Activated naive CD4-positive, alpha-beta T cell treated with anti-CD3 and anti-CD28 coated beads, Interleukin-2, amount 50 U/mL, for 72 hours (primary cell): ENCODE measurements around the gene TSHZ2. TPM values are rescaled to one million over a fixed set of nuclear protein-coding genes. Genes with fewer than 3 reads are reported as not detected.
A peak's percentile ranks its signal among the peaks of the same experiment; 100 is the strongest.

Experiments used
- ATAC-seq, 2 donors: fragments of 150-1000 bp; cut with Tn5 transposase; 2 replicates each; pipeline ENCODE4 v1.10.0; 2021; ENCODE audit warnings: mild to moderate bottlenecking in 2 of 2, moderate library complexity in 2 of 2
- DNase-seq, 2 donors: peaks; one replicate each; pipeline ENCODE4 v3.0.0; 2021 to 2022; ENCODE audit warnings: low spot score in 2 of 2
- H3K27ac Mint-ChIP-seq, 2 donors: one replicate each; pipeline ENCODE4 v1.8.0; 2022; ENCODE audit warnings: mild to moderate bottlenecking in 2 of 2, mixed read lengths in 2 of 2
- H3K36me3 Mint-ChIP-seq, 2 donors: one replicate each; pipeline ENCODE4 v1.8.0; 2022; ENCODE audit warnings: mixed read lengths in 2 of 2
- H3K9me3 Mint-ChIP-seq, 2 donors: one replicate each; pipeline ENCODE4 v1.8.0; 2022; ENCODE audit warnings: mixed read lengths in 2 of 2
- total RNA-seq, 2 donors: library from RNA; stranded (reverse); gene quantifications; one replicate each; pipeline ENCODE4 v1.2.3, GENCODE V29; 2022

Gene TSHZ2
- total RNA-seq, 2 donors from 2014 or later, result 31.4 to 91.0 TPM

DNA sequence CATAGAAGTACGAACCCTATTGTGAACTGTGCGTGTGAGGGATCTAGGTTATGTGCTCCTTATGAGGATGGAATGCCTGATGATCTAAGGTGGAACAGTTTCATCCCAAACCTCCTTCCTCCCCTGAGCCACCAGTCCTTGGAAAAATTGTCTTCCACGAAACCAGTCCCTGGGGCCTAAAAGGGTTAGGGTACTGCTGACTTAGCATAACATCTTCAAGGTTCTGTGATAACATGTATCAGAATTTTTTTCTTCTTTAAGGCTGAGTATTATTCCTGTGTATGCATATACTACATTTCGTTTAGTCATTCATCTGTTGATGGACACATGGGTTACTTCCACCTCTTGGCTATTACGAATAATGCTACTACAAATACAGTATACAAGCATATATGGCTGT is 80.2 kb downstream of the TSHZ2 start:
- no peak for ATAC-seq
- peak overlapping the region in 1 of 2 donors; percentile 13 for H3K27ac Mint-ChIP-seq
- DNase-seq, result no peak
- peaks cover 4 to 30% of the 10 kb centered on the region in 2 donors for H3K9me3 Mint-ChIP-seq
- H3K36me3 Mint-ChIP-seq, result peaks cover 11 to 87% of the 10 kb centered on the region in 2 donors

DNA sequence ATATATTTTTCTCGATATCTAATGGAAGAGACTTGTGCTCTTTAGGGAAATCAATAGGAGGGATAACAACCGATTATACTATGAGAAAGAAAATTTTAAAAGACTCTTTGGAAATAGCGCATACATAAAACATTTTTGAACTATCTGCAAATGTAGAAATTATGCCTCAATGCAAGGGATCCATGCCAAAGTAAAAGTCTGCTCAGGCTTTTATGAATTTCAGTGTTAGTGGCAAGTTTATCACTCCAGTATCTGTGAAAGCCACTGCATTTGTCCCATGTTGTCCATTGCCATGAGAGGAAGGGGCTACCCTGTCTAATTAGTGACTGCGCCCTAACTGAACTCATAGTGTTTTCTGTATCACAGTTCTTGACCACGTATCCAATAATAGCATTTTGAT is 81.4 kb downstream of the TSHZ2 start:
- Mint-ChIP-seq H3K27ac (peak overlapping the region; percentile 24 to 44), H3K9me3 (peaks cover 4 to 26% of the 10 kb centered on the region in 2 donors), H3K36me3 (peaks cover 7 to 86% of the 10 kb centered on the region in 2 donors)
- DNase-seq, result no peak
- no peak for ATAC-seq

- DNase-seq (no peak), ATAC-seq (no peak)
- H3K36me3 Mint-ChIP-seq, result peaks cover 7 to 91% of the 10 kb centered on the region in 2 donors
- no peak overlapping the region for H3K27ac Mint-ChIP-seq
- peaks cover 4 to 17% of the 10 kb centered on the region in 2 donors for H3K9me3 Mint-ChIP-seq
Measured at GRCh38 chr20:53055367-53056067, 83.4 kb downstream of the TSHZ2 start.

DNA sequence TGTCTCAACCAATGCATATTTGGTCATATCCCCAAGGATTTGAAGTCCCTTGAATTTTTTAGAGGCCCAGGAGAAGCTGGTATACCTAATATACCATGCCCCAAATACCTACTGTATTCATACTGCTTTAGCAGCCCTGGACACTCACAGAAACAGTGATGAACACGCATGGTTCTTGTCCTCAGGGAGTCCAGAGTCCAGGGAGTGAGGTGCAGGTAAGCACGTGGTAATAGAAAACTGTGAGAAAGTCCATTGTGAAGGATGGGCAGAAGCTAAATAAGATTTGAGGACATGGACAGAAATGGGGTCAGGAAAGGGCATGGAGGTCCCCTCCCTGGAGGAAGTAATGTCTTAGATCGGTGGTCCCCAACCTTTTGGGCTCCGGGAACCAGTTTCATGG is 85.4 kb downstream of the TSHZ2 start:
- DNase-seq, result no peak
- ATAC-seq, result no peak
- peak overlapping the region in 1 of 2 donors; percentile 27 for H3K27ac Mint-ChIP-seq
- H3K9me3 Mint-ChIP-seq, result peaks cover 4 to 11% of the 10 kb centered on the region in 2 donors
- H3K36me3 Mint-ChIP-seq, result peaks cover 7 to 94% of the 10 kb centered on the region in 2 donors

- Mint-ChIP-seq H3K27ac (no peak overlapping the region), H3K9me3 (peaks cover 4 to 11% of the 10 kb centered on the region in 2 donors), H3K36me3 (peaks cover 7 to 93% of the 10 kb centered on the region in 2 donors)
- ATAC-seq, result no peak
- DNase-seq, result no peak
Measured at GRCh38 chr20:53059848-53060247, 87.7 kb downstream of the TSHZ2 start.

DNA sequence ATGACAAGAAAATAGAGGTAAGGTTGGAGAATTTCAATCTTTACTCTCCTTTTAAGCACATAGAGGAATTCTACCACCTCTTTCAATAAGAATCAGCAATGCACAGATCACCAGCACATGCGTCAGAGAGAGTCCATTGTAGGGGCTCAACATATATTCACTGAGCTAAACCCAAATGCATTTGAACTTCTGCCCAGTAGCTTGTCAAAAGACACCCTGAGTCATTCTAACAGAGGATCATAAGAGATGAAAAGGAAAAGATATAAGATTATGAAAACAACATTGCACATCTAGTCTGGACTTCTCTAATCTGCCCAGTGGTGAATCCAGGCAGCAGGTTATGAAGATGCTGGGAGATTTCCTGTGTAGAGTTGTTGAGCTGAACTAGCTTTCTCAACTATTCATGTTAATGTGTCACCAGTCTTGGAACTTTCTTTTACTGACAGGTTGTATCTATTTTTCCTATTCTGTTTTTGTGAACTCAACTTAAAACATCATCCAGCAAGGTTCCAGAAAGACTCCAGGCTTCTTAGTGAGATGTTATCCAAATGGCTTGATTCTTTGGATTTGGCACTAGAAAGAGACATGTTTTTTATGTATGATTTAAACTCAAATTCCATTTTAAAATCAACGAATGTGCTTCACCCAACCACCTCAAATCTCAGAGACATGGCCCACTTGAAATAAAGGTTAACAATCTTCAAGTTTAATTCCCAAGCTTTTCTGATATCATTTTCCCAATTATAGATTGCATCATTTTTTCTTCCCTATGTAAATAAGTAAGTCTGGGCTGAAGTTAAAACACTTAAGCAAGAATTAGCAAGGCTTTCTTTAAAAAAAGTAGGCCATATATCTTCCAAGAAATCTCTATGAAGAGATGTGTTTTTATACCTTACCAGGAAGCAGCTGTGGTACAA is 89.3 kb downstream of the TSHZ2 start:
- ATAC-seq (peak; percentile 49 to 68), DNase-seq (no peak)
- H3K9me3 Mint-ChIP-seq, result peaks cover 4 to 9% of the 10 kb centered on the region in 2 donors
- H3K27ac Mint-ChIP-seq, result peak overlapping the region; percentile 40 to 92
- peaks cover 8 to 93% of the 10 kb centered on the region in 2 donors for H3K36me3 Mint-ChIP-seq

DNA sequence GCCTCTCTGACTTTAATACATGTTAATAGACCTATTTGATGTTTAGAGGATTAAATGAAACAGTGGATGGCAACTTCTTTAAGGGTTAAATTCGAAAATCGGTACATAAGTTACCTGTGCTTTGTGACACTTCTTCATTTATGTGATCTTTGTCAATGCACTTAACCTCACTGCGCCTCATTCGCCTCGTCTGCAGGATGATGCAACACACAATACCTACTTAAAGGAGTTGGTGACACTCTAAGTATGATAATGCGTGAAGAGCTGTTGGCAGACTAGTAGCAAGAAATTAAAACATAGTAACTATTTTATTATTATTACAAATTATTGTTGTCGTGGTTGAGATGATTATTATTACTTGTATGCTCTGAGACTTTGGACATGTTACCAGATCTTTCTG is 92.8 kb downstream of the TSHZ2 start:
- Mint-ChIP-seq H3K27ac (peak overlapping the region in 1 of 2 donors; percentile 82), H3K36me3 (peaks cover 18 to 94% of the 10 kb centered on the region in 2 donors), H3K9me3 (peaks cover 4 to 18% of the 10 kb centered on the region in 2 donors)
- DNase-seq (no peak), ATAC-seq (no peak)

GRCh38 chr20:53068241-53068640 is 96.1 kb downstream of the TSHZ2 start:
- Mint-ChIP-seq H3K27ac (peak overlapping the region; percentile 90 to 99), H3K9me3 (peaks cover 9 to 18% of the 10 kb centered on the region in 2 donors), H3K36me3 (peaks cover 18 to 71% of the 10 kb centered on the region in 2 donors)
- no peak for ATAC-seq
- DNase-seq, result no peak

GRCh38 chr20:53069132-53069531 is 97.0 kb downstream of the TSHZ2 start:
- Mint-ChIP-seq H3K9me3 (peaks cover 11 to 18% of the 10 kb centered on the region in 2 donors), H3K36me3 (peaks cover 22 to 72% of the 10 kb centered on the region in 2 donors), H3K27ac (peak overlapping the region; percentile 90 to 99)
- ATAC-seq (no peak), DNase-seq (no peak)

GRCh38 chr20:53070224-53070623 is 98.1 kb downstream of the TSHZ2 start:
- H3K36me3 Mint-ChIP-seq, result peaks cover 24 to 66% of the 10 kb centered on the region in 2 donors
- peaks cover 11 to 18% of the 10 kb centered on the region in 2 donors for H3K9me3 Mint-ChIP-seq
- DNase-seq, result no peak
- ATAC-seq, result no peak
- H3K27ac Mint-ChIP-seq, result peak overlapping the region; percentile 90 to 99

DNA sequence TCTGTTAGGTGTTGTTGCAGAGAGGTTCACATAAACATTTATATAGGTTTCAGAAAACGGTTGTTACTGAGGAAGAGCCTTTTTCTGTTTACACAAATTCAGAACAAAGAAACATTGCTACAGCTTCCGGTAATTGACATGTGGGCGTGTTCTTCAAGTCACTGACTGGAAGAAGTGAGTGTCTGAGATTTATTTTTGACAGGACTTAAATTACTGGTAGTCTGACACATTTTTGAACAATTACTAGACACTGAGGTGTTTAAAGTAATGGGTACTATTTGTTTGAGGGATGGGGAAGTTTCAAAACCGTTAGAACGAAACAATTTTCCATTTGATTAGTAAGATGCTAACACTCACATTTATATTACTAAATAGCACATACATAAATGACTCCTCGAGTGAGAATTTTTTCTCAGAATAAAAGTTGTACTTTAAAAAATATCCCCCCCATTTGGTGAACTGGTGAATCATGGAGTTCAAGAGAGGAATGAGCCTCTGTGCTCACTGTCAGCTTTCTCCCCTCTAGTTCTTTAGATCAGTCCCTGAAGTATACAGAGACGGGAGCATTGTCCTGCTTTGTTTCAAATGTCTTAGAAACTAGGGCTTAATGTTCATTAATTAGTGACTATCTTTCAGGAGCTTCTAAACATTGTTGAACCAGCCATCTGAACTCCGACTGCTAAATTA is 98.7 kb downstream of the TSHZ2 start:
- Mint-ChIP-seq H3K9me3 (peaks cover 11 to 18% of the 10 kb centered on the region in 2 donors), H3K27ac (peak overlapping the region; percentile 90 to 99), H3K36me3 (peaks cover 24 to 60% of the 10 kb centered on the region in 2 donors)
- DNase-seq, result no peak
- peak; percentile 75 to 86 for ATAC-seq

DNA sequence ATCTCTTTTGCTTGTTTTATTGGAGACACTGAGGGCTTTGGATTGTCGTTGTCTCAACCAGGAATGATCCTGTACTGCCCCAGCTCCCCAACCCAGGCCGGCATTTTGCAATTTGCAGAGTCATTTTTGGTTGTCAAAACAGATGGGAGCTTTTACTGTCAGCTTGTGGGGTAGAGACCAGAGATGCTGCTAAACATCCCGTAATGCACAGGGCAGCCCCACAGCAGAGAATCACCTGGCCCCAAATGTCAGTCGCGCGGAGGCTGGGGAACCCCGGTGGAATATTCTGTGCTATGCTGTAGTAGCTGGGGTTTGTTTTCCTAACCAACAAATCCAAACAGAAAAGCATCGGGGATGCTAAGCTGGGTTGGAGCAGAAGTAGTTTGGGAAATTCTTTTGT is 99.7 kb downstream of the TSHZ2 start:
- H3K36me3 Mint-ChIP-seq, result peaks cover 18 to 50% of the 10 kb centered on the region in 2 donors
- peak in 1 of 2 donors; percentile 38 for DNase-seq
- peaks cover 11 to 15% of the 10 kb centered on the region in 2 donors for H3K9me3 Mint-ChIP-seq
- peak in 1 of 2 donors; percentile 43 for ATAC-seq
- H3K27ac Mint-ChIP-seq, result peak overlapping the region; percentile 90 to 99

DNA sequence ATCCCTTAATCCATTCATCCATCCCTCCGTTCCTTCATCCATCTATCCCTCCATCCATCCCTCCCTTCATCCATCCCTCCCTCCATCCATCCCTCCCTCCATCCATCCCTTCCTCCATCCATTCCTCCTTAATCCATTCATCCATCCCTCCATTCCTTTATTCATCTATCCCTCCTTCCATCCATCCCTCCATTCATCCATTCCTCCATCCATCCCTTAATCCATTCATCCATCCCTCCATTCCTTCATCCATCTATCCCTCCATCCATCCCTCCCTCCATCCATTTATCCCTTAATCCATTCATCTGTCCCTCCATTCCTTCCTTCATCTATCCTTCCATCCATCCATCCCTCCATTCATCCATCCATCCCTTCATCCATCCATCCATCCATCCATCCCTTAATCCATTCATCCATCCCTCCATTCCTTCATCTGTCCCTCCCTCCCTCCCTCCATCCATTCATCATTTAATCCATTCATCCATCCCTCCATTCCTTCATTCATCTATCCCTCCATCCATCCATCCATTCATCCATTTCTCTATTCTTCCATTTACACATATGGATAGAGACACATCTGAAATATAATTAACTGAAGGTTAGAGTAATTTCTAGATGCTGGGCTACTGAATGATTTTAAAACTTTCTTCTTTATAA is 100.9 kb downstream of the TSHZ2 start:
- ATAC-seq, result no peak
- H3K27ac Mint-ChIP-seq, result peak overlapping the region; percentile 90 to 99
- peaks cover 11 to 38% of the 10 kb centered on the region in 2 donors for H3K36me3 Mint-ChIP-seq
- DNase-seq, result no peak
- H3K9me3 Mint-ChIP-seq, result peaks cover 9 to 11% of the 10 kb centered on the region in 2 donors

- ATAC-seq (no peak), DNase-seq (no peak)
- H3K27ac Mint-ChIP-seq, result peak overlapping the region; percentile 90 to 99
- peaks cover 1 to 7% of the 10 kb centered on the region in 2 donors for H3K9me3 Mint-ChIP-seq
- H3K36me3 Mint-ChIP-seq, result peaks cover 6 to 30% of the 10 kb centered on the region in 2 donors
Measured at GRCh38 chr20:53073636-53074415, 101.7 kb downstream of the TSHZ2 start.

DNA sequence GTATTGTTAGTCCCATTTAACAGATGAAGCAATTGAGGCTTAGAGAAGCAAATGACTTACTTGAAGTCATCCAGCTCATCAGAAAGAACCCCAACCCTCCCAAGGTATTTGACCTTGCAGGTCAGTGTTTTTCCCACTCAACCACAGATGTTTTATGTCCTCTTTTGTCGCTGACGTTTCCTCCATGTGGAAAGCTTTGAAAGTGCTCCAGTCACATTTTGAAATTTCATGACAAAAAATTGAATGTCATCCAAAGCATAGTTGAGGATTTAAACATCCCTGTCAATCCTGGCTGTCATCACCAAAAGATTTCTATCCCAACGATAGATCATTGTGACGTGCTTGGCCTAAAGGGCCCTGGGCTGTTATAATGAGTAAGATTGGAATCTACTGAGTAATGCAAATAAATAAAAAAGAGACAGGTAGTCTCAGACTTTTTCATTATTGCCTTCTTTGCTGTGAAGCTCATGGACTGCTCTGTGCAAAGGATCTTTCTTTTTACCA is 102.7 kb downstream of the TSHZ2 start:
- Mint-ChIP-seq H3K9me3 (peaks cover 0 to 7% of the 10 kb centered on the region in 2 donors), H3K36me3 (peaks cover 6 to 20% of the 10 kb centered on the region in 2 donors), H3K27ac (no peak overlapping the region)
- DNase-seq (no peak), ATAC-seq (no peak)
